Esophagus muscularis mucosa (tissue), 4 donors: ENCODE data around the gene IPO4. TPM values are rescaled to one million over a fixed set of nuclear protein-coding genes. Genes with fewer than 3 reads are reported as not detected.

ENCODE experiments used
- DNase-seq: peaks from one replicate; pipeline ENCODE4 v3.0.0-alpha.2; 2017; ENCODE audit errors: extremely low spot score
- H3K27ac ChIP-seq, 4 donors: fragments of 200-600 bp; sonication (generic); replicated peaks in 1 of 4; 1 replicate in 3 of 4; 2 replicates in 1 of 4; pipeline ENCODE4 v1.5.1; 2016 to 2019; ENCODE audit warnings: mild to moderate bottlenecking in 1 of 4
- H3K27me3 ChIP-seq, 4 donors: fragments of 200-600 bp; sonication (generic); one replicate each; pipeline versions ENCODE4 v1.5.1 to v1.6.0; 2016 to 2019
- H3K36me3 ChIP-seq, 4 donors: fragments of 200-600 bp; sonication (generic); one replicate each; pipeline ENCODE4 v1.5.1; 2016 to 2019
- H3K4me1 ChIP-seq, 4 donors: fragments of 200-600 bp; sonication (generic); one replicate each; pipeline ENCODE4 v1.5.1; 2016 to 2019
- H3K4me3 ChIP-seq, 4 donors: fragments of 200-600 bp; sonication (generic); 1 replicate in 2 of 4; 2 replicates in 2 of 4; pipeline ENCODE4 v1.5.1; 2016 to 2019; ENCODE audit warnings: mild to moderate bottlenecking in 4 of 4, moderate library complexity in 1 of 4
- H3K9me3 ChIP-seq, 4 donors: fragments of 200-600 bp; sonication (generic); 1 replicate in 3 of 4; 2 replicates in 1 of 4; pipeline ENCODE4 v1.5.1; 2016 to 2019
- CTCF ChIP-seq, 3 experiments: fragments of 200-600 bp in 2 of 3; fragments of 450-650 bp in 1 of 3; sonication (generic) in 2 of 3; IDR thresholded peaks; one replicate each; pipeline ENCODE4 v1.5.1; 2017 to 2019; ENCODE audit warnings: antibody characterized with exemption in 3 of 3, mild to moderate bottlenecking in 2 of 3, moderate library complexity in 1 of 3
- EP300 ChIP-seq: sonication (generic); formaldehyde crosslinking; IDR thresholded peaks from one replicate; pipeline ENCODE4 v1.6.1; 2017; ENCODE audit warnings: antibody characterized with exemption
- POLR2A ChIP-seq: fragments of 450-650 bp; IDR thresholded peaks from one replicate; pipeline ENCODE4 v1.6.1; 2017; ENCODE audit warnings: antibody characterized with exemption, moderate library complexity, mild to moderate bottlenecking, low read depth
- POLR2AphosphoS5 ChIP-seq, 2 donors: sonication (generic); formaldehyde crosslinking; IDR thresholded peaks; one replicate each; pipeline ENCODE4 v1.6.1; 2017; ENCODE audit warnings: antibody characterized with exemption in 2 of 2
- WGBS: methylation state at CpG from one replicate; pipeline ENCODE4 v1.1.5; 2018; 5-methylcytosine and 5-hydroxymethylcytosine counted together
- intact Hi-C: fragments of 100-400 bp; cut with DNase I; formaldehyde crosslinking; loops from one replicate; pipeline ENCODE4 v1.15.1; 2023
- total RNA-seq, 4 donors: library from RNA; depleted of rRNA; stranded (reverse); fragments of >200 nt; gene quantifications; one replicate each; pipeline versions ENCODE4 v1.1.0 to v1.2.1, GENCODE V29; 2016

Gene IPO4
- total RNA-seq, 4 donors from 2014 or later = 12.9 to 41.6 (median 25.2) TPM

- no peak for TF ChIP-seq POLR2AphosphoS5 (IDR thresholded peaks at IDR 0.05)
- TF ChIP-seq EP300 = no peak
- no peak for TF ChIP-seq CTCF (IDR thresholded peaks at IDR 0.05)
- no peak for TF ChIP-seq POLR2A
- no peaks in the 10 kb centered on the region for H3K9me3 ChIP-seq
- WGBS = 79% methylated on average over 13 of the region's 13 CpGs
- peaks cover 10 to 29% (median 24%) of the 10 kb centered on the region in 4 donors for H3K36me3 ChIP-seq
- H3K4me3 ChIP-seq = no peak overlapping the region
- peaks cover 45 to 64% (median 58%) of the 10 kb centered on the region in 4 donors for H3K4me1 ChIP-seq
- H3K27me3 ChIP-seq = no peaks in the 10 kb centered on the region
- DNase-seq = no peak
- intact Hi-C loops = no loop called here
- H3K27ac ChIP-seq = peak overlapping the region in 3 of 4 donors; percentile 91 to 94 (median 92)
Measured at GRCh38 chr14:24138396-24139271, 50.0 kb downstream of the IPO4 start.

DNA sequence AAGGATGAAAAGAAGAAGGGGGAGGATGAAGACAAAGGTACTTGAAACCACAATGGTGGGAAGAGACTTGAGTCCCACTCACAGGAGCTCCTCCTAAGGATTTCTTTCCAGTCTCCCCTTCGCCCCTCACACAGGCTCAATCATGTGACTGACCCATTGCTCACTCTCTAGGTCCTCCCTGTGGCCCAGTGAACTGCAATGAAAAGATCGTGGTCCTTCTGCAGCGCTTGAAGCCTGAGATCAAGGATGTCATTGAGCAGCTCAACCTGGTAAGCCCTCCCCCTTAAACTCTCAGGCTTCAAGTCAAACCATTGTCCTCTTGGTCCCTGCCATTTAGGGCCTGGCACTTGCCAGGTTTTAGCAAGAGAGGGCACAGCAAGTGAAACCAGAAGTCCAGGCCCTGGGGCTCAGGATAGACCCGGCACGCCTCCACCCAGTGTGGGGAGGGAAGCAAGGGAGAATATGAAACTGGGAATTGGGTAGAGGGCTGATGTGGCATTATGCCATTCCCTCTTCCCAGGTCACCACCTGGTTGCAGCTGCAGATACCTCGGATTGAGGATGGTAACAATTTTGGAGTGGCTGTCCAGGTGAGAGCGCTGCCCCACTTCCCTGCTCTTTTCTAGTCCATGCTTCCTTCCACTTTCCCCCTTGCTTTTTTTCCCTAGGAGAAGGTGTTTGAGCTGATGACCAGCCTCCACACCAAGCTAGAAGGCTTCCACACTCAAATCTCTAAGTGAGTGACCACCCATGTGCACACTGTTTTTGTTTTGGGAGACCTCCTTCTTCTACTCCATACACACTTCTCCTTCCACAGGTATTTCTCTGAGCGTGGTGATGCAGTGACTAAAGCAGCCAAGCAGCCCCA, 50.9 kb downstream of the IPO4 start:
- Histone ChIP-seq H3K4me3 (no peak overlapping the region), H3K27me3 (no peaks in the 10 kb centered on the region), H3K27ac (peak overlapping the region; percentile 89 to 96 (median 92)), H3K9me3 (no peaks in the 10 kb centered on the region), H3K36me3 (peaks cover 10 to 25% (median 24%) of the 10 kb centered on the region in 4 donors), H3K4me1 (peaks cover 45 to 64% (median 58%) of the 10 kb centered on the region in 4 donors)
- WGBS = 86% methylated on average over 8 of the region's 8 CpGs
- intact Hi-C loops = no loop called here
- DNase-seq = no peak
- TF ChIP-seq CTCF (IDR thresholded peaks at IDR 0.05) (no peak), POLR2A (no peak)

DNA sequence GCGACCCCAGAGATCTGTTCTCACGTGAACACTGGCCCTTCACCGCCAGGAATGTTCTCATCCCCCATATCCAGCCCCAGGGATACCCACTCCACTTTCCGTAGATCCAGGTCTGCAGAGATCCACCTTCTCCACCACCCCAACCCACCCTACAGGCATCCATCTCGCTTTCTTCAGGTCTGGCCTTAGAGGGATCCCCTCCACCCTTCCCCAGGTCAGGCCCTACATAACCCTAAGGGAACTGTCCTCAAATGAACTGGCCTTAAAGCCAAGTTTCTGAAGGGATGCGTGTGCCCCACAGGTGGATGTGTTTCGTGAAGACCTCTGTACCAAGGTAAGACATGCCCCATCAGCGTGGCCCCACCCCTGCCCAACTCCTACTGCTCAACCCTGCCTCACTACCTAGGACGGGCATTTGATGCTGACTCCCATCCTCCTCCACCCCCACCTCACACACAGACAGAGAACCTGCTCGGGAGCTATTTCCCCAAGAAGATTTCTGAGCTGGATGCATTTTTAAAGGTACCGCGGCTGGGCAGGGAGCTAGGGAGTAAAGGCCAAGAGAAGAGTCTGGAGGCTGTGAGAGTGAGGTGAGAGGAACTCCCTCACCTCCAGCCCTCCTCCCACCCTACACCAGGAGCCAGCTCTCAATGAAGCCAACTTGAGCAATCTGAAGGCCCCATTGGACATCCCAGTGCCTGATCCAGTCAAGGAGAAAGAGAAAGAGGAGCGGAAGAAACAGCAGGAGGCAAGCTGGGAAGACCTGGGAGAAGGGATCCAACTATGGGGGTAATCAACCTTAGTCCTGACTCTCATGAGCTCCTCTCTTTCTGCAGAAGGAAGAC, 51.7 kb downstream of the IPO4 start:
- intact Hi-C loops = loop anchor here (1.0 kb wide), 1 partner anchor 23 kb away; the partner anchor contains the start of genes DCAF11 and NRL
- 50% methylated on average over 13 of the region's 13 CpGs for WGBS
- H3K4me3 ChIP-seq = peak overlapping the region; percentile 75 to 99 (median 94)
- peaks cover 10 to 25% (median 24%) of the 10 kb centered on the region in 4 donors for H3K36me3 ChIP-seq
- no peaks in the 10 kb centered on the region for H3K27me3 ChIP-seq
- H3K27ac ChIP-seq = peak overlapping the region; percentile 89 to 96 (median 92)
- TF ChIP-seq POLR2AphosphoS5 (IDR thresholded peaks at IDR 0.05) = no peak
- no peak for TF ChIP-seq CTCF (IDR thresholded peaks at IDR 0.05)
- TF ChIP-seq EP300 = no peak
- no peak for TF ChIP-seq POLR2A
- no peaks in the 10 kb centered on the region for H3K9me3 ChIP-seq
- DNase-seq = no peak
- H3K4me1 ChIP-seq = peaks cover 46 to 56% (median 55%) of the 10 kb centered on the region in 4 donors
